Measurements from ENCODE around the gene VAMP5. TPM values are rescaled to one million over a fixed set of nuclear protein-coding genes. Genes with fewer than 3 reads are reported as not detected.

Gene VAMP5
- total and polyA plus RNA-seq, 9 of the 15 experiments (the other 6 are each of a cell fraction or from before 2014, with no cell fraction given): 0.54 to 1.9 (median 1.5) TPM; not detected in 2

DNA sequence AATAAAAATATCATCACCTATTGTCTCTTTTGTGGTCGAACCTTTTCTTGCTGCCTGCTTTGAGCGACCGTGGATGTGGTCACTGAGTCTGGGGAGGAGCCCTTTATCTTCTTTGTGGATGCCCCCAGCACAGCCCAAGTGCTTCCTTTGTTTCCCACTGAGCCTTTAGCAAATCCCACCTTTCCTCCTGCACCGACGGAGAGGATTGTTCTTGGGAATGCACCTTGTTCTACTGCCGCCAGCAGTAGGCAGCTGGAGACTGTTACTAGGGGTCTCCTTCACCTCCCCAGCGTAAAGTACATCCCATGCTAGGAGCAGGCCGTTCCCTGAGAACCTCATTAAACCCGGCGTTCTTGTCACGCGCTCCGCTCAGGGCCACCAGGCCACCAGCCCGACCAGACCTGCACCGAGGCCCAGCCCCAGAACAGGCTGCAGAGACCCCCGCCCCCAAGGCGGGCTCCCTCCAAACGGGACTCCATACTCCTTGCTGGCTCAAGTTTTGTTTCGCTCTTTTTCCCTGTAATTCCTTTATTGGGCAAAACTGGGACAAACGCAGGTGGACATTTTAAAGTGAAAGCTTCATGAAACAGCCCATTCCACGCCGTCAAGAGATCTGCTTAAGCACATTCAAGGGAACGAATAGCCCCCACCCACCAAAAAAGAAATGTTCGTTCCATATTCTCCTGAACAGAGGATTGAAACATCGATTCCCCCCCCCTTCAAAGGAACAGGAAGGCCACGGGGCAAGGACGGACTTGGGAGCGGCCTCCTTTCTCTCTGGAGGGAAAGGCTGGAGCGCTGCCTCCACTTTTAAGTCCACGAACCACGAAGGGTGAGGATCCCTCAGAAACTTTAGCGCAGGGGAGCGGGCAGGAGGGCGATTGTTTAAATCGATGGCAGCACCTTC, 46.4 kb upstream of the VAMP5 start (continued):
- TF ChIP-seq MBD2 (IDR thresholded peaks at IDR 0.05; ENCODE audit: borderline replicate concordance, low read depth) (no peak), ZNF217 (CRISPR knock-in tag; IDR thresholded peaks at IDR 0.05) (no peak), ZNF347 (CRISPR knock-in tag; IDR thresholded peaks at IDR 0.05; ENCODE audit: low read depth) (no peak), BACH1 (tag; IDR thresholded peaks at IDR 0.05) (no peak), SMAD4 (CRISPR knock-in tag; conservative IDR thresholded peaks at IDR 0.05) (0 out of 2 replicates have a peak, but pooled peaks have one; percentile 12), MCM3 (IDR thresholded peaks at IDR 0.05) (no peak), ZBTB17 (CRISPR knock-in tag; IDR thresholded peaks at IDR 0.05) (peak; percentile 7; the same call in 1 of the 2 replicates), HDAC1 (IDR thresholded peaks at IDR 0.05) (0 out of 4 replicates have a peak, but pooled peaks of 1 of the 2 experiments have one; percentile 15), TEAD2 (tag; IDR thresholded peaks at IDR 0.05) (no peak), RAD21 (CRISPR knock-in tag; conservative IDR thresholded peaks at IDR 0.05 in 1 of 2, IDR thresholded peaks at IDR 0.05 in 1 of 2) (0 out of 4 replicates have a peak, but pooled peaks of 1 of the 2 experiments have one; percentile 6), ADNP (tag; IDR thresholded peaks at IDR 0.05) (no peak), FOSL1 (tag; conservative IDR thresholded peaks at IDR 0.05) (no peak), SRSF9 (IDR thresholded peaks at IDR 0.05; ENCODE audit: borderline replicate concordance, low read depth, low read length) (no peak), ZFP1 (CRISPR knock-in tag; IDR thresholded peaks at IDR 0.05) (no peak), RFX1 (IDR thresholded peaks at IDR 0.05) (peak; percentile 31; the same call in 1 of the 2 replicates), NFYB (IDR thresholded peaks at IDR 0.05; ENCODE audit: extremely low read depth, insufficient read length) (no peak), CXXC5 (CRISPR knock-in tag; IDR thresholded peaks at IDR 0.05) (0 out of 2 replicates have a peak, but pooled peaks have one; percentile 28), OTX1 (CRISPR knock-in tag; IDR thresholded peaks at IDR 0.05) (no peak), RHOXF2B (CRISPR knock-in tag; conservative IDR thresholded peaks at IDR 0.05) (no peak), RUNX1 (IDR thresholded peaks at IDR 0.05; ENCODE audit: low read depth) (no peak), SMARCC2 (IDR thresholded peaks at IDR 0.05; ENCODE audit: low read depth) (no peak), ZC3H4 (CRISPR knock-in tag; IDR thresholded peaks at IDR 0.05; ENCODE audit: borderline replicate concordance) (0 out of 2 replicates have a peak, but pooled peaks have one; percentile 23), MTA1 (IDR thresholded peaks at IDR 0.05; ENCODE audit: borderline replicate concordance) (no peak)
- TF ChIP-seq, protein P1, sequence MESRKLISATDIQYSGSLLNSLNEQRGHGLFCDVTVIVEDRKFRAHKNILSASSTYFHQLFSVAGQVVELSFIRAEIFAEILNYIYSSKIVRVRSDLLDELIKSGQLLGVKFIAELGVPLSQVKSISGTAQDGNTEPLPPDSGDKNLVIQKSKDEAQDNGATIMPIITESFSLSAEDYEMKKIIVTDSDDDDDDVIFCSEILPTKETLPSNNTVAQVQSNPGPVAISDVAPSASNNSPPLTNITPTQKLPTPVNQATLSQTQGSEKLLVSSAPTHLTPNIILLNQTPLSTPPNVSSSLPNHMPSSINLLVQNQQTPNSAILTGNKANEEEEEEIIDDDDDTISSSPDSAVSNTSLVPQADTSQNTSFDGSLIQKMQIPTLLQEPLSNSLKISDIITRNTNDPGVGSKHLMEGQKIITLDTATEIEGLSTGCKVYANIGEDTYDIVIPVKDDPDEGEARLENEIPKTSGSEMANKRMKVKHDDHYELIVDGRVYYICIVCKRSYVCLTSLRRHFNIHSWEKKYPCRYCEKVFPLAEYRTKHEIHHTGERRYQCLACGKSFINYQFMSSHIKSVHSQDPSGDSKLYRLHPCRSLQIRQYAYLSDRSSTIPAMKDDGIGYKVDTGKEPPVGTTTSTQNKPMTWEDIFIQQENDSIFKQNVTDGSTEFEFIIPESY (CRISPR knock-in tag; IDR thresholded peaks at IDR 0.05): no peak
- TF ChIP-seq, protein P2, sequence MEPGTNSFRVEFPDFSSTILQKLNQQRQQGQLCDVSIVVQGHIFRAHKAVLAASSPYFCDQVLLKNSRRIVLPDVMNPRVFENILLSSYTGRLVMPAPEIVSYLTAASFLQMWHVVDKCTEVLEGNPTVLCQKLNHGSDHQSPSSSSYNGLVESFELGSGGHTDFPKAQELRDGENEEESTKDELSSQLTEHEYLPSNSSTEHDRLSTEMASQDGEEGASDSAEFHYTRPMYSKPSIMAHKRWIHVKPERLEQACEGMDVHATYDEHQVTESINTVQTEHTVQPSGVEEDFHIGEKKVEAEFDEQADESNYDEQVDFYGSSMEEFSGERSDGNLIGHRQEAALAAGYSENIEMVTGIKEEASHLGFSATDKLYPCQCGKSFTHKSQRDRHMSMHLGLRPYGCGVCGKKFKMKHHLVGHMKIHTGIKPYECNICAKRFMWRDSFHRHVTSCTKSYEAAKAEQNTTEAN (CRISPR knock-in tag; IDR thresholded peaks at IDR 0.05): no peak; the same call in 1 of the 2 replicates

All from K562 (cell line).